Breast epithelium (tissue), 4 donors: Measurements from ENCODE around the gene OR5C1. TPM values are rescaled to one million over a fixed set of nuclear protein-coding genes. Genes with fewer than 3 reads are reported as not detected.

Experiments
- DNase-seq, 2 donors: peaks; one replicate each; pipeline ENCODE4 v3.0.0-alpha.2; 2019; ENCODE audit warnings: low spot score in 2 of 2
- H3K27ac ChIP-seq, 2 donors: fragments of 200-600 bp; sonication (generic) in 1 of 2; one replicate each; pipeline ENCODE4 v1.5.1; 2016 to 2019; ENCODE audit warnings: mild to moderate bottlenecking in 1 of 2
- H3K27me3 ChIP-seq, 2 donors: fragments of 200-600 bp; sonication (generic) in 1 of 2; one replicate each; pipeline versions ENCODE4 v1.5.1 to v1.6.0; 2017 to 2019; ENCODE audit warnings: control low read depth in 1 of 2, mild to moderate bottlenecking in 1 of 2
- H3K36me3 ChIP-seq: fragments of 200-600 bp; one replicate; pipeline ENCODE4 v1.5.1; 2019
- H3K4me1 ChIP-seq, 2 donors: fragments of 200-600 bp; sonication (generic); one replicate each; pipeline ENCODE4 v1.5.1; 2016 to 2019; ENCODE audit warnings: control low read depth in 1 of 2
- H3K4me3 ChIP-seq, 3 donors: fragments of 200-600 bp; sonication (generic); 1 replicate in 2 of 3; 2 replicates in 1 of 3; pipeline ENCODE4 v1.5.1; 2016 to 2019; ENCODE audit warnings: mild to moderate bottlenecking in 3 of 3, moderate library complexity in 2 of 3
- H3K9me3 ChIP-seq, 2 donors: fragments of 200-600 bp; sonication (generic) in 1 of 2; one replicate each; pipeline ENCODE4 v1.5.1; 2016 to 2019; ENCODE audit warnings: control low read depth in 1 of 2
- POLR2A ChIP-seq: fragments of 450-650 bp; IDR thresholded peaks from one replicate; pipeline ENCODE4 v1.6.1; 2016; ENCODE audit warnings: antibody characterized with exemption, mild to moderate bottlenecking, moderate library complexity
- POLR2AphosphoS5 ChIP-seq, 3 donors: sonication (generic); formaldehyde crosslinking; IDR thresholded peaks; one replicate each; pipeline ENCODE4 v1.6.1; 2017; ENCODE audit warnings: antibody characterized with exemption in 3 of 3
- intact Hi-C: fragments of 100-400 bp; cut with DNase I; formaldehyde crosslinking; loops from one replicate; pipeline ENCODE4 v1.15.1; 2023; ENCODE audit warnings: low total_unique reads
- total RNA-seq, 3 donors: library from RNA; depleted of rRNA; stranded (reverse); fragments of >200 nt; gene quantifications; one replicate each; pipeline ENCODE4 v1.1.0, GENCODE V29; 2016
- TF ChIP-seq, protein P1 (sequence below), 3 donors: fragments of 450-650 bp; IDR thresholded peaks; one replicate each; pipeline ENCODE4 v1.5.1; 2016 to 2017; ENCODE audit warnings: antibody characterized with exemption in 3 of 3, mild to moderate bottlenecking in 3 of 3, moderate library complexity in 3 of 3

The OR5C1 gene
- total RNA-seq, 3 donors from 2014 or later: not detected

DNA sequence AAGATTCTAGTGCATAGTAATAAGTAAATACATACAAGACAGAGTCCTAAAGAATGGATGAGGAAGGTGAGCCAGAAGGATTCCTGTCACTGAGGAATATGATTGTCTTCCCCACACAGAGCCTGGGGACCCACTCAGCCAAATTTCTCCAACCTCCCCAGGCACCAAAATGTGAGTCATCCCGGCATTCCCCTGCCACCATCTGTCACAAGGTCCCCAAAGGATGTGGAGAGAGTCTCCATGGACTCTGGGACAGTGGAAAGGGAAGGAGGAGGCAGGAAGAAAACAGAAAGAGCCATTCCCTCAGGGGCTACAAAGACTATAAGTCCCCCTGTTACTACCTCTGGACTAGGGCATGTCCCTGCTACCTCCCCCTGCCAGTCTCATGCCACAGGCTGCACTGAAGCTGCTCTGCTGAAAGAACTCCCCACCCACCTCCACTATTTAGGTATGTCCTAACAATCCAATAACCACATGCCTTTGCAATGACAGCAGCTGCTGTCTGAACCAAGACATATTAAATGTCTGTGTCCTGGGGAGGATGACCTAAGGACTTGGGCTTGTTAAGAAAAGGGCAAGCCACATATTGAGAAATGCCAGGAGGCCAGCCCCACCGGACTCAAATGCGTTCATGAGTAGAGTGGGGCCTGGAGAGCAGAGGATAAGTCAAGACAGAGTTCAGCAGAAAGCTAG is 10.7 kb upstream of the OR5C1 start:
- Histone ChIP-seq H3K27ac (no peak overlapping the region), H3K4me1 (no peaks in the 10 kb centered on the region), H3K4me3 (no peak overlapping the region), H3K9me3 (no peaks in the 10 kb centered on the region), H3K27me3 (no peaks in the 10 kb centered on the region), H3K36me3 (no peaks in the 10 kb centered on the region)
- intact Hi-C loops: no loop called here
- DNase-seq: no peak
- no peak for TF ChIP-seq POLR2AphosphoS5 (IDR thresholded peaks at IDR 0.05)
- TF ChIP-seq, protein P1, sequence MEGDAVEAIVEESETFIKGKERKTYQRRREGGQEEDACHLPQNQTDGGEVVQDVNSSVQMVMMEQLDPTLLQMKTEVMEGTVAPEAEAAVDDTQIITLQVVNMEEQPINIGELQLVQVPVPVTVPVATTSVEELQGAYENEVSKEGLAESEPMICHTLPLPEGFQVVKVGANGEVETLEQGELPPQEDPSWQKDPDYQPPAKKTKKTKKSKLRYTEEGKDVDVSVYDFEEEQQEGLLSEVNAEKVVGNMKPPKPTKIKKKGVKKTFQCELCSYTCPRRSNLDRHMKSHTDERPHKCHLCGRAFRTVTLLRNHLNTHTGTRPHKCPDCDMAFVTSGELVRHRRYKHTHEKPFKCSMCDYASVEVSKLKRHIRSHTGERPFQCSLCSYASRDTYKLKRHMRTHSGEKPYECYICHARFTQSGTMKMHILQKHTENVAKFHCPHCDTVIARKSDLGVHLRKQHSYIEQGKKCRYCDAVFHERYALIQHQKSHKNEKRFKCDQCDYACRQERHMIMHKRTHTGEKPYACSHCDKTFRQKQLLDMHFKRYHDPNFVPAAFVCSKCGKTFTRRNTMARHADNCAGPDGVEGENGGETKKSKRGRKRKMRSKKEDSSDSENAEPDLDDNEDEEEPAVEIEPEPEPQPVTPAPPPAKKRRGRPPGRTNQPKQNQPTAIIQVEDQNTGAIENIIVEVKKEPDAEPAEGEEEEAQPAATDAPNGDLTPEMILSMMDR (IDR thresholded peaks at IDR 0.05): no peak

DNA sequence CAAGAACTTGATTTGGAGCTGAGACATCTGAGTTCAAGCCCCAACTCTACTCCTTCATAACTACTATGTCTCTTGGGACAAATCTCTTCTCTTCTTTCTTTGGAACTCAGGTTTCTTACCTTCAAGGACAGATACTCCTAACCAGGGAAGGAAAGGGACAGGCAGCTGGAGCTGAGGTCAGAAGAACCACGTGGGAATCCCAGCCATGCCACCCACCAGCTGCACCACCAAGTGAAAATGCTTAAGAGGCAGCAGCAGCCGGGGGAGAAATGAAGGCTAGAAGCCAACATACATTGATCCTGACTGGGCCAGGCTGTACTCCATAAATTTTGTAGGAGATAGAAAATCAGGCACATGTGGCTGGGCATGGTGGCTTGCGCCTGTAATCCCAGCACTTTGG is 9.6 kb upstream of the OR5C1 start:
- Histone ChIP-seq H3K9me3 (no peaks in the 10 kb centered on the region), H3K4me3 (no peak overlapping the region), H3K4me1 (no peaks in the 10 kb centered on the region), H3K36me3 (no peaks in the 10 kb centered on the region), H3K27me3 (no peaks in the 10 kb centered on the region), H3K27ac (no peak overlapping the region)
- TF ChIP-seq, protein P1 (IDR thresholded peaks at IDR 0.05): no peak
- TF ChIP-seq POLR2A (no peak), POLR2AphosphoS5 (IDR thresholded peaks at IDR 0.05) (no peak)
- intact Hi-C loops: no loop called here
- DNase-seq: no peak

DNA sequence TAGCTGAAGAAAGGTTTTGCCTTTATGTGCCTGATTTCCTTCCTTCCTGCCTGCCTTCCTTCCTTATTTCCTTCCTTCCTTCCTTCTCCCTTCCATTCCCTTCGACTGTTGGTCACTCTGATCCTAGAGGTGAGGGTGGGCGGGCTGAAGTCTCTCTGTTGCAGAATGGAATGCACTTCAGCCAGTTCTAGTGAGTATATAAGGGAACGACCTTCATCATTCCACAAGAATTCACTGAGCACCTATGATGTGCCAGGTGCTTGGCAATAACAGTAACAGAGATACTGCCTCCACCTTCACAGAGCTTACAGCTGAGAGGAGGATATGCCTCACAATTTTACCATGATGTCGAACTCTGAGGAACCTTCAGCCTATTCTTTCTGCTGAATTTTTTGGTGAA is 8.7 kb upstream of the OR5C1 start:
- Histone ChIP-seq H3K4me3 (no peak overlapping the region), H3K27ac (no peak overlapping the region), H3K36me3 (no peaks in the 10 kb centered on the region), H3K4me1 (no peaks in the 10 kb centered on the region), H3K27me3 (no peaks in the 10 kb centered on the region), H3K9me3 (no peaks in the 10 kb centered on the region)
- intact Hi-C loops: no loop called here
- no peak for DNase-seq
- TF ChIP-seq POLR2AphosphoS5 (IDR thresholded peaks at IDR 0.05) (no peak), POLR2A (no peak)
- TF ChIP-seq, protein P1 (IDR thresholded peaks at IDR 0.05): no peak

DNA sequence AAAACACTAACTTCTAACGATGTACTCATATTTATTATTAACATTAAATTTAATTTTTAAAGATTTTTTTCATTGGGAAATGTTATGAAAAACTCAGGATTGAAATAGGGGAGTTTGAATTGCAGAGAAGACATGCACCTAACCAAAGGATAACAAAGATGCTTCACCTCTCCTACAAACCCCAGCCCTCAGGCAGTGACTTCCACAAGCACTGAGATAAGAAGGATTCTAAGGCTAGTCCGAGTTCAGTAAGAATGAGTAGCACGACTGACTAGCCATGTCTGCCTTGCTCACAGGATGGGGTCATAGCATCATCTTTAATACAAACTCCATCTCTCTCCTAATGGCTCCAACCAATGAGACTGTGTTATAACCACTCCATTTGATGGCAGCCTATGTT is 7.1 kb upstream of the OR5C1 start:
- Histone ChIP-seq H3K9me3 (no peaks in the 10 kb centered on the region), H3K36me3 (no peaks in the 10 kb centered on the region), H3K4me1 (no peaks in the 10 kb centered on the region), H3K27ac (no peak overlapping the region), H3K4me3 (no peak overlapping the region), H3K27me3 (no peaks in the 10 kb centered on the region)
- no peak for DNase-seq
- TF ChIP-seq POLR2AphosphoS5 (IDR thresholded peaks at IDR 0.05): no peak
- TF ChIP-seq POLR2A: no peak
- TF ChIP-seq, protein P1 (IDR thresholded peaks at IDR 0.05): no peak
- intact Hi-C loops: no loop called here

DNA sequence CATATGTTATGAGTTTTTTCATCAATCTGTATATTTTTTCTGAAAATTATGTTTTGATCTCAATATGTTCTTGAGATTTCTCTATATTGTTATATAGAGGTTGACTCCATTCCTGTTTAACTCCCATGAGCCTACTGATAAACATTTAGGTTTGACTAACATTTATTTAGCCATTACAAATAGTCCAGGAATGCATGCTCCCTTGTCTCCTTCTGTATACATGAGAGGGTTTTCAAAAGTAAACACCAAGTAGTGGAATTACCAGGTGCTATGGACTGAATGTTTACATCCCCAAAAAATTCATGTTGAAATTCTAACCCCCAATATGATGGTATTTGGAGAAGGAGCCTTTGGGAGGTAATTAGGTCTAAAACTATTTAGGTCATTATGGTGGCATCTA is 3.5 kb upstream of the OR5C1 start:
- Histone ChIP-seq H3K4me1 (no peaks in the 10 kb centered on the region), H3K4me3 (no peak overlapping the region), H3K27ac (no peak overlapping the region), H3K9me3 (no peaks in the 10 kb centered on the region), H3K27me3 (no peaks in the 10 kb centered on the region), H3K36me3 (no peaks in the 10 kb centered on the region)
- DNase-seq: no peak
- intact Hi-C loops: no loop called here
- no peak for TF ChIP-seq POLR2AphosphoS5 (IDR thresholded peaks at IDR 0.05)
- TF ChIP-seq, protein P1 (IDR thresholded peaks at IDR 0.05): no peak
- no peak for TF ChIP-seq POLR2A
